Activated naive CD4-positive, alpha-beta T cell treated with anti-CD3 and anti-CD28 coated beads, Interleukin-2, amount 50 U/mL, for 24 hours (primary cell): ENCODE measurements around the gene GPD1L.
"Not testable (repeated sequence)": the region's sequence is repeated elsewhere in the genome, so short reads cannot be mapped to it uniquely, and the experiment has no call there.

Experiments used
- H3K27ac Mint-ChIP-seq: one replicate; pipeline ENCODE4 v1.8.0; 2021; ENCODE audit warnings: mild to moderate bottlenecking, mixed read lengths
- H3K27me3 Mint-ChIP-seq: one replicate; pipeline ENCODE4 v1.8.0; 2021; ENCODE audit warnings: mixed read lengths
- H3K36me3 Mint-ChIP-seq: one replicate; pipeline ENCODE4 v1.8.0; 2021; ENCODE audit warnings: mixed read lengths
- H3K4me1 Mint-ChIP-seq: one replicate; pipeline ENCODE4 v1.8.0; 2021; ENCODE audit warnings: mixed read lengths
- H3K4me3 Mint-ChIP-seq: one replicate; pipeline ENCODE4 v1.8.0; 2021; ENCODE audit warnings: mild to moderate bottlenecking, mixed read lengths
- H3K9me3 Mint-ChIP-seq: one replicate; pipeline ENCODE4 v1.8.0; 2021; ENCODE audit warnings: mixed read lengths

GPD1L gene

DNA sequence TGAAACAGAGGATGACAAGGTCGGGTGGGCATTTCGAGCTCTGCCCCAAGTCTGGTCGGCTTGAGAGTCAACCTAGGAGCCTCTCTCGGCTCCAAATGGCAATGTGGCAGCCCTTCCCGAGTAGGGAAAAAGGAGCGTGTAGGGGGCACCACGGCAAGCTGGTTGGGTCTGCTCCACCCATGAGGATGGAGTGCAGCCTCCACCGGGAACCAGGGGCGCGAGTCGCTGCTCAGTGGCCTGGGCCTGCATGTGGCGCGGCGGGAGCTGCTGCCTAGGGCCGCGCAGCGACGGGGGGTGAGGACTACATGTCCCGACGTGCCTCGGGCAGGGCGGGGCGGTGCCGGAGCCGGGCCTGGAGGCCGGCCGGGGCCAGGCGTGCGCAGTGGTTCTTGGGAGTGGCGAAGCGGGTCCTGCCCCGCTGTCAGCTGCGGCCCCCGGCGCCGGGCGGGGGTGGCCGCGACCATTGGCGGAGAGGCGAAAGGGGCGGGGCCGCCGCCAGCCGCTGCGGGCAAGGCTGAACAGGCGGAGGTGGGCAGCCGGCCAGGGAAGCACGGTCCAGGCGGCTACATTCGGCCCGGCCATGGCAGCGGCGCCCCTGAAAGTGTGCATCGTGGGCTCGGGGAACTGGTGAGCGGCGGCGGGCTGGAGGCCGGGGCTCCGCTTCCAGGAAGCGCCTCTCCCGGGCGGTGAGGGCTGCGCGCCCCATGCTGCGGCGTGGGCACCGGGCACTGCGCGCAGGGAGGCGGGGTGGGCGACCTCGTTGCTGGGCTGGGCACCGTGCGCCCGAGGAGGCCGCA lies at the start of gene GPD1L:
GPD1L (plus strand) TSS at position 489 of the 797 bp plus-strand sequence; CDS start at position 581, 92 bp downstream.
- H3K9me3 Mint-ChIP-seq: peaks cover 9% of the 10 kb centered on the region
- H3K36me3 Mint-ChIP-seq: peaks cover 9% of the 10 kb centered on the region
- peak within 1 kb of the TSS; percentile 80 for H3K27ac Mint-ChIP-seq
- H3K4me3 Mint-ChIP-seq: peak within 1 kb of the TSS; percentile 98
- peaks cover 33% of the 10 kb centered on the region for H3K4me1 Mint-ChIP-seq
- no peaks in the 10 kb centered on the region for H3K27me3 Mint-ChIP-seq

GRCh38 chr3:32058465-32058864 lies 48.0 kb upstream of the GPD1L start:
- H3K4me1 Mint-ChIP-seq, H3K4me3 Mint-ChIP-seq, H3K27ac Mint-ChIP-seq, H3K36me3 Mint-ChIP-seq, H3K27me3 Mint-ChIP-seq, H3K9me3 Mint-ChIP-seq: not testable (repeated sequence)

GRCh38 chr3:32062950-32063582 lies 43.4 kb upstream of the GPD1L start:
- Mint-ChIP-seq H3K4me3 (no peak overlapping the region), H3K27ac (no peak overlapping the region), H3K36me3 (no peaks in the 10 kb centered on the region), H3K27me3 (no peaks in the 10 kb centered on the region), H3K4me1 (no peaks in the 10 kb centered on the region), H3K9me3 (no peaks in the 10 kb centered on the region)

GRCh38 chr3:32066686-32067085 lies 39.7 kb upstream of the GPD1L start:
- H3K36me3 Mint-ChIP-seq: no peaks in the 10 kb centered on the region
- H3K27me3 Mint-ChIP-seq: no peaks in the 10 kb centered on the region
- no peak overlapping the region for H3K4me3 Mint-ChIP-seq
- H3K9me3 Mint-ChIP-seq: no peaks in the 10 kb centered on the region
- no peaks in the 10 kb centered on the region for H3K4me1 Mint-ChIP-seq
- no peak overlapping the region for H3K27ac Mint-ChIP-seq

- H3K9me3 Mint-ChIP-seq, H3K4me1 Mint-ChIP-seq, H3K4me3 Mint-ChIP-seq, H3K36me3 Mint-ChIP-seq, H3K27ac Mint-ChIP-seq, H3K27me3 Mint-ChIP-seq: not testable (repeated sequence)
Observed at GRCh38 chr3:32074194-32074593, 32.2 kb upstream of the GPD1L start.

GRCh38 chr3:32076566-32076965 lies 29.9 kb upstream of the GPD1L start:
- Mint-ChIP-seq H3K27me3 (peaks cover 1% of the 10 kb centered on the region), H3K36me3 (no peaks in the 10 kb centered on the region), H3K9me3 (no peaks in the 10 kb centered on the region), H3K4me1 (no peaks in the 10 kb centered on the region), H3K4me3 (no peak overlapping the region), H3K27ac (no peak overlapping the region)

- Mint-ChIP-seq H3K27ac (no peak overlapping the region), H3K27me3 (peaks cover 1% of the 10 kb centered on the region), H3K9me3 (no peaks in the 10 kb centered on the region), H3K4me1 (no peaks in the 10 kb centered on the region), H3K4me3 (no peak overlapping the region), H3K36me3 (no peaks in the 10 kb centered on the region)
Observed at GRCh38 chr3:32077260-32078084, 28.9 kb upstream of the GPD1L start.

DNA sequence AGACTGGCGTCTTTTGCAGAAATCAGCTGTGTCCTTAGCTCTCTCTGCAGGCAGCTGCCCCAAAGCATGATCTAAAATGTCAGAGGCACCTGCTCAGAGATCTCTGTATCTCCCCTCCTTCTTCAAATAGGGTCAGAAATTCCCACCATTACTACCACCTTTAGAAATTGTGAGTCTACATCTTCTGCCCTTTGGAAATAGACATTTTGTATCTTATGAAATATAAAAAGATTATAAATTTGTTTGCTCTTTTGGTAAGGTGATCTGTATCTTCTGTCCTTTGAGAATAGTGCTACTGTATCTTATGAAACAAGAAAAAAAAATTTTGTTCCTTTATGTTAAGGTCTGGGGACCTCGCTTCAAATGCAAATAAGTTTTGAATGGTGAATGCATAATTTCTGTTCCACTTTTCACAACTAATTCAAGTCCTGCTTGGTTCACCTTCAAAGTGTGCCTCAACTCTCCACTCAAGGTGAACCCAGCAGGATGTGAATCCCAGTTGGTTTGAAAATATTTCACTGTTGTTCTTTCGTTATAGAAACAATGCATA lies 28.3 kb upstream of the GPD1L start:
- Mint-ChIP-seq H3K27ac (no peak overlapping the region), H3K36me3 (no peaks in the 10 kb centered on the region), H3K4me3 (no peak overlapping the region), H3K9me3 (no peaks in the 10 kb centered on the region), H3K27me3 (peaks cover 1% of the 10 kb centered on the region), H3K4me1 (no peaks in the 10 kb centered on the region)

GRCh38 chr3:32078864-32079263 lies 27.6 kb upstream of the GPD1L start:
- Mint-ChIP-seq H3K4me3 (no peak overlapping the region), H3K36me3 (peaks cover 2% of the 10 kb centered on the region), H3K9me3 (no peaks in the 10 kb centered on the region), H3K27ac (no peak overlapping the region), H3K27me3 (peaks cover 1% of the 10 kb centered on the region), H3K4me1 (no peaks in the 10 kb centered on the region)

DNA sequence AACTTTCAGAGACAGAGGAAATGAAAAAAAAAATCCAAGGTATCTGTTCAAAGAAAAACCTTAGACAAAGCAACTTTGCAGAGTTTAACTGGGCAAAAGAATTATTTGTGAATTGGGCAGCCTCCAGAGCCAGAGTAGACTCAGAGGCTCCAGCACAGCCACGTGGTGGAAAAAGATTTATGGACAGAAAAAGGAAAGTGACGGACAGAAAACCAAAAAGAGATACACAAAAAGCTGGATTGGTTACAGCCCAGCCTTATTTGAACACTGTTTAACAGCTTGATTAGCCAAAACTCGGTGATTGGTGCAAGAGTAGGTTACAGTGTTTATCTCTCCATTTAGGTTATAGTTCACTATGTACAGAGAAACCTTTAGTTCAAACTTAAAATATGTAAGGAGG lies 23.7 kb upstream of the GPD1L start:
- Mint-ChIP-seq H3K36me3 (peaks cover 2% of the 10 kb centered on the region), H3K27me3 (peaks cover 1% of the 10 kb centered on the region), H3K9me3 (no peaks in the 10 kb centered on the region), H3K27ac (no peak overlapping the region), H3K4me1 (no peaks in the 10 kb centered on the region), H3K4me3 (no peak overlapping the region)

GRCh38 chr3:32083702-32084270 lies 22.6 kb upstream of the GPD1L start:
- no peak overlapping the region for H3K4me3 Mint-ChIP-seq
- no peak overlapping the region for H3K27ac Mint-ChIP-seq
- peaks cover 1% of the 10 kb centered on the region for H3K27me3 Mint-ChIP-seq
- no peaks in the 10 kb centered on the region for H3K4me1 Mint-ChIP-seq
- H3K9me3 Mint-ChIP-seq: no peaks in the 10 kb centered on the region
- peaks cover 2% of the 10 kb centered on the region for H3K36me3 Mint-ChIP-seq

- no peak overlapping the region for H3K27ac Mint-ChIP-seq
- peaks cover 1% of the 10 kb centered on the region for H3K27me3 Mint-ChIP-seq
- no peak overlapping the region for H3K4me3 Mint-ChIP-seq
- H3K4me1 Mint-ChIP-seq: no peaks in the 10 kb centered on the region
- no peaks in the 10 kb centered on the region for H3K9me3 Mint-ChIP-seq
- peaks cover 5% of the 10 kb centered on the region for H3K36me3 Mint-ChIP-seq
Observed at GRCh38 chr3:32084870-32085269, 21.6 kb upstream of the GPD1L start.

- Mint-ChIP-seq H3K27me3 (no peaks in the 10 kb centered on the region), H3K4me3 (no peak overlapping the region), H3K36me3 (peaks cover 5% of the 10 kb centered on the region), H3K4me1 (peaks cover 3% of the 10 kb centered on the region), H3K27ac (no peak overlapping the region), H3K9me3 (no peaks in the 10 kb centered on the region)
Observed at GRCh38 chr3:32086464-32086863, 20.0 kb upstream of the GPD1L start.

DNA sequence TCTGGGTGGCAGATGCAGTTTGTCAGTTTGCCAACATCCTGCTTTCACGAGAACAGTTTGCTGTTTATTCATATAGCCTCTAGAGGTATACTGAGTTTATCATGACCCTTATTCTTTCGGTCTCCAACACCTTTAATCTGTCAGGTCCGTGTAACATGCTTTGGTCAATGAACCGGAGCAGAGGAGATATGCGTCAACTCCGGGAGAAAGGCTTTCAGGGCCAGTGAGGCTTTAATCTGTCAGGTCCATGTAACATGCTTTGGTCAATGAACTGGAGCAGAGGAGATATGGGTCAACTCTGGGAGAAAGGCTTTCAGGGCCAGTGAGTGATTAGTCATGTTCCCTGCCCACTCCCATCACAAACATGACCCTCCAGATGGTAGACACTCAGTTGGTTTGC lies 16.9 kb upstream of the GPD1L start:
- Mint-ChIP-seq H3K4me1 (peaks cover 8% of the 10 kb centered on the region), H3K27ac (no peak overlapping the region), H3K27me3 (peaks cover 3% of the 10 kb centered on the region), H3K9me3 (no peaks in the 10 kb centered on the region), H3K4me3 (no peak overlapping the region), H3K36me3 (peaks cover 3% of the 10 kb centered on the region)

- Mint-ChIP-seq H3K36me3 (peaks cover 3% of the 10 kb centered on the region), H3K4me1 (peaks cover 8% of the 10 kb centered on the region), H3K27ac (peak overlapping the region; percentile 4), H3K9me3 (no peaks in the 10 kb centered on the region), H3K4me3 (no peak overlapping the region), H3K27me3 (peaks cover 3% of the 10 kb centered on the region)
Observed at GRCh38 chr3:32093204-32093603, 13.2 kb upstream of the GPD1L start.
